CD4-positive, alpha-beta T cell treated with Interferon gamma for 1 hour (primary cell): ENCODE results near the gene MIA2.
A peak's percentile ranks its signal among the peaks of the same experiment; 100 is the strongest.

Source experiments
- DNase-seq: peaks from one replicate; pipeline ENCODE4 v3.0.0-alpha.2; 2020

Gene MIA2

GRCh38 chr14:39398382-39398781, 164.7 kb downstream of the MIA2 start:
- DNase-seq: no peak

GRCh38 chr14:39406560-39406959, 172.8 kb downstream of the MIA2 start:
- no peak for DNase-seq

GRCh38 chr14:39416072-39416471, 182.4 kb downstream of the MIA2 start:
- DNase-seq: no peak

- no peak for DNase-seq
Observed at GRCh38 chr14:39417014-39417413, 183.3 kb downstream of the MIA2 start.

- no peak for DNase-seq
Observed at GRCh38 chr14:39419272-39419671, 185.6 kb downstream of the MIA2 start.

- DNase-seq: no peak
Observed at GRCh38 chr14:39422243-39422642, 188.5 kb downstream of the MIA2 start.

GRCh38 chr14:39423793-39424192, 190.1 kb downstream of the MIA2 start:
- DNase-seq: no peak

- DNase-seq: no peak
Observed at GRCh38 chr14:39425947-39426346, 192.2 kb downstream of the MIA2 start.

GRCh38 chr14:39426605-39427004, 192.9 kb downstream of the MIA2 start:
- no peak for DNase-seq

GRCh38 chr14:39428118-39428517, 194.4 kb downstream of the MIA2 start:
- no peak for DNase-seq

GRCh38 chr14:39430762-39431415, 197.2 kb downstream of the MIA2 start:
- DNase-seq: no peak

GRCh38 chr14:39431416-39432178, 197.9 kb downstream of the MIA2 start:
- peak; percentile 50 for DNase-seq

- peak; percentile 97 for DNase-seq
Observed at GRCh38 chr14:39432179-39432618, 198.5 kb downstream of the MIA2 start, which contains the start of gene FBXO33. TSS of gene FBXO33 (minus strand) at chr14:39432433. CDS start at chr14:39432162, 271 bp downstream.

GRCh38 chr14:39432619-39433451, 199.1 kb downstream of the MIA2 start:
- DNase-seq: peak; percentile 75

- DNase-seq: no peak
Observed at GRCh38 chr14:39433452-39433813, 199.7 kb downstream of the MIA2 start.

- DNase-seq: no peak
Observed at GRCh38 chr14:39434401-39434800, 200.7 kb downstream of the MIA2 start.

GRCh38 chr14:39435241-39435640, 201.5 kb downstream of the MIA2 start:
- no peak for DNase-seq
